Neural cell (in vitro differentiated cells): ENCODE measurements around the gene ETV3.

Source experiments
- EP300 ChIP-seq: fragments of 450-650 bp; conservative IDR thresholded peaks from 2 replicates; pipeline ENCODE4 v1.6.1; 2014; ENCODE audit warnings: antibody characterized with exemption, mild to moderate bottlenecking, moderate library complexity; ENCODE audit not compliant: poor library complexity, severe bottlenecking
- EZH2 ChIP-seq: fragments of 200-600, 300-800 bp; shearing (Covaris generic), sonication (generic); IDR thresholded peaks from 2 replicates; pipeline ENCODE4 v1.6.1; 2014; ENCODE audit warnings: antibody characterized with exemption, low read length, borderline replicate concordance, mild to moderate bottlenecking; ENCODE audit not compliant: insufficient read depth, poor library complexity, severe bottlenecking
- MXI1 ChIP-seq: fragments of 450-650 bp; conservative IDR thresholded peaks from 2 replicates; pipeline ENCODE4 v1.6.1; 2014; ENCODE audit warnings: antibody characterized with exemption, mild to moderate bottlenecking; ENCODE audit not compliant: poor library complexity, severe bottlenecking
- POLR2AphosphoS5 ChIP-seq: IDR thresholded peaks from 2 replicates; pipeline ENCODE4 v1.6.1; 2012
- RAD21 ChIP-seq: fragments of 450-650 bp; conservative IDR thresholded peaks from 2 replicates; pipeline ENCODE4 v1.6.1; 2014; ENCODE audit warnings: antibody characterized with exemption, mild to moderate bottlenecking, moderate library complexity
- TAF1 ChIP-seq: IDR thresholded peaks from 2 replicates; pipeline ENCODE4 v1.6.1; 2012; ENCODE audit warnings: low read depth
- TF ChIP-seq, protein P1 (sequence below): fragments of 450-650 bp; IDR thresholded peaks from 2 replicates; pipeline ENCODE4 v1.5.1; 2014; ENCODE audit warnings: antibody characterized with exemption, mild to moderate bottlenecking, moderate library complexity; ENCODE audit not compliant: poor library complexity, severe bottlenecking
- TF ChIP-seq, protein P2 (sequence below): IDR thresholded peaks from 2 replicates; pipeline ENCODE4 v1.6.1; 2012; ENCODE audit warnings: borderline replicate concordance

DNA sequence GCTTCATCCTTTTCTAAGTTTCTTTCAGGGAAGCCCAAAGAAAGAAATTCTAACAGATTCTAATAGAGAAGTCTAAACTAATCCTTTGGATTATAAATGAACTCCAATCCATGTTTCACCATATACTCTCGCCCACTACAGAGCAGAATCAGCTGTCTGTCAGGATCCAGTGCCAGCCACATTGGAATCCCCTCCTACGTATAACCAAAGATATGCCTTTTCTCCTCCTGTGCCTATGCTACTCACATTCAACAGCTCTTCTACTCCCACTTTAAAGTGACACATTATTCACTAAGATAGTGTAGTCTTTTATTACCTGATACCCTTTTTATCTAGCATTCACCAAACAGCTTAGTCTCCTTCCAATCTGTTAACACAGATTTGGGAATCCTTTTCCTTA is 3.1 kb downstream of the ETV3 start:
- TF ChIP-seq, protein P1, sequence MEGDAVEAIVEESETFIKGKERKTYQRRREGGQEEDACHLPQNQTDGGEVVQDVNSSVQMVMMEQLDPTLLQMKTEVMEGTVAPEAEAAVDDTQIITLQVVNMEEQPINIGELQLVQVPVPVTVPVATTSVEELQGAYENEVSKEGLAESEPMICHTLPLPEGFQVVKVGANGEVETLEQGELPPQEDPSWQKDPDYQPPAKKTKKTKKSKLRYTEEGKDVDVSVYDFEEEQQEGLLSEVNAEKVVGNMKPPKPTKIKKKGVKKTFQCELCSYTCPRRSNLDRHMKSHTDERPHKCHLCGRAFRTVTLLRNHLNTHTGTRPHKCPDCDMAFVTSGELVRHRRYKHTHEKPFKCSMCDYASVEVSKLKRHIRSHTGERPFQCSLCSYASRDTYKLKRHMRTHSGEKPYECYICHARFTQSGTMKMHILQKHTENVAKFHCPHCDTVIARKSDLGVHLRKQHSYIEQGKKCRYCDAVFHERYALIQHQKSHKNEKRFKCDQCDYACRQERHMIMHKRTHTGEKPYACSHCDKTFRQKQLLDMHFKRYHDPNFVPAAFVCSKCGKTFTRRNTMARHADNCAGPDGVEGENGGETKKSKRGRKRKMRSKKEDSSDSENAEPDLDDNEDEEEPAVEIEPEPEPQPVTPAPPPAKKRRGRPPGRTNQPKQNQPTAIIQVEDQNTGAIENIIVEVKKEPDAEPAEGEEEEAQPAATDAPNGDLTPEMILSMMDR = no peak
- TF ChIP-seq POLR2AphosphoS5 (no peak), EZH2 (no peak), MXI1 (no peak), RAD21 (no peak), EP300 (no peak), TAF1 (no peak)
- TF ChIP-seq, protein P2, sequence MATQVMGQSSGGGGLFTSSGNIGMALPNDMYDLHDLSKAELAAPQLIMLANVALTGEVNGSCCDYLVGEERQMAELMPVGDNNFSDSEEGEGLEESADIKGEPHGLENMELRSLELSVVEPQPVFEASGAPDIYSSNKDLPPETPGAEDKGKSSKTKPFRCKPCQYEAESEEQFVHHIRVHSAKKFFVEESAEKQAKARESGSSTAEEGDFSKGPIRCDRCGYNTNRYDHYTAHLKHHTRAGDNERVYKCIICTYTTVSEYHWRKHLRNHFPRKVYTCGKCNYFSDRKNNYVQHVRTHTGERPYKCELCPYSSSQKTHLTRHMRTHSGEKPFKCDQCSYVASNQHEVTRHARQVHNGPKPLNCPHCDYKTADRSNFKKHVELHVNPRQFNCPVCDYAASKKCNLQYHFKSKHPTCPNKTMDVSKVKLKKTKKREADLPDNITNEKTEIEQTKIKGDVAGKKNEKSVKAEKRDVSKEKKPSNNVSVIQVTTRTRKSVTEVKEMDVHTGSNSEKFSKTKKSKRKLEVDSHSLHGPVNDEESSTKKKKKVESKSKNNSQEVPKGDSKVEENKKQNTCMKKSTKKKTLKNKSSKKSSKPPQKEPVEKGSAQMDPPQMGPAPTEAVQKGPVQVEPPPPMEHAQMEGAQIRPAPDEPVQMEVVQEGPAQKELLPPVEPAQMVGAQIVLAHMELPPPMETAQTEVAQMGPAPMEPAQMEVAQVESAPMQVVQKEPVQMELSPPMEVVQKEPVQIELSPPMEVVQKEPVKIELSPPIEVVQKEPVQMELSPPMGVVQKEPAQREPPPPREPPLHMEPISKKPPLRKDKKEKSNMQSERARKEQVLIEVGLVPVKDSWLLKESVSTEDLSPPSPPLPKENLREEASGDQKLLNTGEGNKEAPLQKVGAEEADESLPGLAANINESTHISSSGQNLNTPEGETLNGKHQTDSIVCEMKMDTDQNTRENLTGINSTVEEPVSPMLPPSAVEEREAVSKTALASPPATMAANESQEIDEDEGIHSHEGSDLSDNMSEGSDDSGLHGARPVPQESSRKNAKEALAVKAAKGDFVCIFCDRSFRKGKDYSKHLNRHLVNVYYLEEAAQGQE = no peak
